Measurements from ENCODE around the gene GALNTL6. TPM values are rescaled to one million over a fixed set of nuclear protein-coding genes. Genes with fewer than 3 reads are reported as not detected.

GALNTL6 gene
- total RNA-seq, 1 donor from 2014 or later, result not detected

- H3K4me1 ChIP-seq, result peaks cover 3 to 19% of the 10 kb centered on the region in 2 donors
- no peaks in the 10 kb centered on the region for H3K36me3 ChIP-seq
- no peaks in the 10 kb centered on the region for H3K27me3 ChIP-seq
- peak overlapping the region; percentile 76 to 83 for H3K27ac ChIP-seq
- intact Hi-C loops (cut with DNase I), result loop anchor here (2.0 to 5.0 kb wide), 2 partner anchors 16 to 36 kb away; no protein-coding TSS in a partner anchor
- H3K9me3 ChIP-seq, result no peaks in the 10 kb centered on the region
- H3K4me3 ChIP-seq, result no peak overlapping the region
- TF ChIP-seq, protein P1, sequence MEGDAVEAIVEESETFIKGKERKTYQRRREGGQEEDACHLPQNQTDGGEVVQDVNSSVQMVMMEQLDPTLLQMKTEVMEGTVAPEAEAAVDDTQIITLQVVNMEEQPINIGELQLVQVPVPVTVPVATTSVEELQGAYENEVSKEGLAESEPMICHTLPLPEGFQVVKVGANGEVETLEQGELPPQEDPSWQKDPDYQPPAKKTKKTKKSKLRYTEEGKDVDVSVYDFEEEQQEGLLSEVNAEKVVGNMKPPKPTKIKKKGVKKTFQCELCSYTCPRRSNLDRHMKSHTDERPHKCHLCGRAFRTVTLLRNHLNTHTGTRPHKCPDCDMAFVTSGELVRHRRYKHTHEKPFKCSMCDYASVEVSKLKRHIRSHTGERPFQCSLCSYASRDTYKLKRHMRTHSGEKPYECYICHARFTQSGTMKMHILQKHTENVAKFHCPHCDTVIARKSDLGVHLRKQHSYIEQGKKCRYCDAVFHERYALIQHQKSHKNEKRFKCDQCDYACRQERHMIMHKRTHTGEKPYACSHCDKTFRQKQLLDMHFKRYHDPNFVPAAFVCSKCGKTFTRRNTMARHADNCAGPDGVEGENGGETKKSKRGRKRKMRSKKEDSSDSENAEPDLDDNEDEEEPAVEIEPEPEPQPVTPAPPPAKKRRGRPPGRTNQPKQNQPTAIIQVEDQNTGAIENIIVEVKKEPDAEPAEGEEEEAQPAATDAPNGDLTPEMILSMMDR (IDR thresholded peaks at IDR 0.05), result no peak
- DNase-seq (ENCODE audit: low spot score in 2 of 2), result no peak
Measured at GRCh38 chr4:172998527-172999469, 1185.6 kb downstream of the GALNTL6 start.

GRCh38 chr4:173001571-173001970, 1188.4 kb downstream of the GALNTL6 start:
- no peak for DNase-seq (ENCODE audit: low spot score in 2 of 2)
- no peak overlapping the region for H3K4me3 ChIP-seq
- H3K4me1 ChIP-seq, result peaks cover 3 to 24% of the 10 kb centered on the region in 2 donors
- TF ChIP-seq, protein P1 (IDR thresholded peaks at IDR 0.05), result no peak
- H3K27ac ChIP-seq, result no peak overlapping the region
- H3K27me3 ChIP-seq, result no peaks in the 10 kb centered on the region
- H3K9me3 ChIP-seq, result no peaks in the 10 kb centered on the region
- no peaks in the 10 kb centered on the region for H3K36me3 ChIP-seq
- intact Hi-C loops (cut with DNase I), result no loop called here

DNA sequence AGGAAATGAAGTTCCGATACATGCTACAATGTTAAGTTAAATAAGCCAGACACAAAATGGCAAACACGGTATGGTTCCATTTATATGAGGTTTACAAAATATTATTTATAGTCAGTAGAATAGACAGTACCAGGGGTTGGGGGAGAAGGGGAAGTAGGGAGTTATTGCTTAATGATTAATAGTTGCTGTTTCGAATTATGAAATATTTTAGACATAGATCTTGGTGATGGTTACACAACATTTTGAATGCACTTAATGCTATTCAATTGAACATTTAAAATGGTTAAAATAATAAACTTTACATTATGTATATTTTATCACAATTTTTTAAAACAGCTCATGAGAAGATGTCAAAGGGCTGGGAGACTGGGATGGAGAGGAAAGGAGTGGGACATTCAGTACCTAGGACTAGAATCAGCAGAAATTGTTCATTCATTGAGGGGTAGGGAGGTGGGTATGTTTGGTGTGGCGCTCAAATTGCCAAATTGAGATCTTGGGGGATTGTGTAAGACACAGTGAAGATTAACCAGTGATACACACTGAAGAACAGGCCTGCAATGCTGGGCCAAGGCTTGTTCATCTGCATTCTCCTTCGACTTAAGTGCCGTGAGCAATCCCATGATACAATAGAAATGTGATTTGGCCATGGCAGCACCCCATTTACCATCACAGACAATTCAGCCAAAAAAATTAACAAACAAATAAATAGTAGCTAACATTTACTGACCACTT, 1189.8 kb downstream of the GALNTL6 start:
- Histone ChIP-seq H3K36me3 (no peaks in the 10 kb centered on the region), H3K9me3 (no peaks in the 10 kb centered on the region), H3K4me3 (no peak overlapping the region), H3K27me3 (no peaks in the 10 kb centered on the region), H3K27ac (no peak overlapping the region), H3K4me1 (peaks cover 3 to 15% of the 10 kb centered on the region in 2 donors)
- no peak for DNase-seq (ENCODE audit: low spot score in 2 of 2)
- TF ChIP-seq, protein P1 (IDR thresholded peaks at IDR 0.05), result no peak
- intact Hi-C loops (cut with DNase I), result no loop called here

- Histone ChIP-seq H3K9me3 (no peaks in the 10 kb centered on the region), H3K4me1 (peaks cover 0 to 8% of the 10 kb centered on the region in 2 donors), H3K4me3 (no peak overlapping the region), H3K27ac (peak overlapping the region; percentile 65 to 80), H3K36me3 (no peaks in the 10 kb centered on the region), H3K27me3 (no peaks in the 10 kb centered on the region)
- TF ChIP-seq, protein P1 (IDR thresholded peaks at IDR 0.05), result no peak
- DNase-seq (ENCODE audit: low spot score in 2 of 2), result no peak
- intact Hi-C loops (cut with DNase I), result no loop called here
Measured at GRCh38 chr4:173005912-173006633, 1192.9 kb downstream of the GALNTL6 start.

- DNase-seq (ENCODE audit: low spot score in 2 of 2), result no peak
- no peaks in the 10 kb centered on the region for H3K36me3 ChIP-seq
- no peak overlapping the region for H3K4me3 ChIP-seq
- peaks cover 0 to 8% of the 10 kb centered on the region in 2 donors for H3K4me1 ChIP-seq
- intact Hi-C loops (cut with DNase I), result no loop called here
- no peaks in the 10 kb centered on the region for H3K27me3 ChIP-seq
- no peaks in the 10 kb centered on the region for H3K9me3 ChIP-seq
- H3K27ac ChIP-seq, result no peak overlapping the region
- TF ChIP-seq, protein P1 (IDR thresholded peaks at IDR 0.05), result no peak
Measured at GRCh38 chr4:173008436-173008835, 1195.2 kb downstream of the GALNTL6 start.
